H1 (cell line): Measurements from ENCODE around the gene TRIM50. TPM values are rescaled to one million over a fixed set of nuclear protein-coding genes. Genes with fewer than 3 reads are reported as not detected.

Experiments used
- CTCF ChIA-PET: fragments of 300-600 bp; sonication (Branson Sonifier 250); formaldehyde crosslinking; loops from one replicate; lab custom pipeline; 2021; ENCODE audit not compliant: partially characterized antibody; lab: Charles Lee
- POLR2A ChIA-PET: fragments of 300-600 bp; sonication (Branson Sonifier 250); formaldehyde crosslinking; loops from one replicate; lab custom pipeline; 2021; ENCODE audit warnings: inconsistent platforms; ENCODE audit not compliant: partially characterized antibody; lab: Charles Lee
- DNase-seq, 2 experiments: peaks; one replicate each; pipeline versions ENCODE4 v3.0.0 to v3.0.0-alpha.2; 2010 to 2022; ENCODE audit warnings: low spot score in 2 of 2, low read depth in 1 of 2, mixed read lengths in 1 of 2
- FAIRE-seq: peaks from 2 replicates; lab custom pipeline; 2011; peaks lifted over from hg19 to GRCh38; lab: Jason Lieb, UNC
- H2AFZ ChIP-seq: 2 replicates; pipeline ENCODE4 v1.8.1; 2012; ENCODE audit warnings: low read length, inconsistent platforms
- H2AK5ac ChIP-seq: 2 replicates; pipeline ENCODE4 v1.6.1; 2013; ENCODE audit warnings: low read depth, low read length
- H2BK120ac ChIP-seq: replicated peaks from 2 replicates; pipeline ENCODE3; 2013; ENCODE audit warnings: low read depth, low read length, inconsistent platforms
- H2BK12ac ChIP-seq: 2 replicates; pipeline ENCODE4 v1.6.1; 2013; ENCODE audit warnings: low read depth, low read length
- H2BK15ac ChIP-seq: 2 replicates; pipeline ENCODE4 v1.6.1; 2013; ENCODE audit warnings: low read length
- H2BK20ac ChIP-seq: 2 replicates; pipeline ENCODE4 v1.6.1; 2013; ENCODE audit warnings: low read length
- H2BK5ac ChIP-seq: 2 replicates; pipeline ENCODE4 v1.6.1; 2013; ENCODE audit warnings: low read depth, low read length
- H3K14ac ChIP-seq: 2 replicates; pipeline ENCODE4 v1.6.1; 2013; ENCODE audit warnings: inconsistent platforms; ENCODE audit not compliant: insufficient read length
- H3K18ac ChIP-seq: 2 replicates; pipeline ENCODE4 v1.6.1; 2013; ENCODE audit warnings: low read length; ENCODE audit errors: extremely low read depth
- H3K23ac ChIP-seq: 2 replicates; pipeline ENCODE4 v1.6.1; 2013; ENCODE audit warnings: inconsistent platforms; ENCODE audit not compliant: insufficient read length
- H3K23me2 ChIP-seq: 2 replicates; pipeline ENCODE4 v1.6.1; 2013; ENCODE audit warnings: low read depth, low read length
- H3K27ac ChIP-seq: 2 replicates; pipeline ENCODE4 v1.6.1; 2011; ENCODE audit warnings: low read depth, low read length, inconsistent platforms
- H3K27me3 ChIP-seq, 4 experiments: replicated peaks in 1 of 4; 1 replicate in 1 of 4; 2 replicates in 3 of 4; pipeline versions ENCODE4 v1.6.1 to v1.8.1; 2011 to 2013; ENCODE audit warnings: low read length in 3 of 4, mild to moderate bottlenecking in 3 of 4, inconsistent platforms in 2 of 4, mixed read lengths in 2 of 4, moderate library complexity in 1 of 4; ENCODE audit not compliant: control insufficient read depth in 3 of 4, insufficient read depth in 3 of 4; ENCODE audit errors: extremely low read depth in 1 of 4
- H3K36me3 ChIP-seq, 4 experiments: 2 replicates each; pipeline versions ENCODE4 v1.6.1 to v1.8.1; 2011 to 2013; ENCODE audit warnings: mild to moderate bottlenecking in 4 of 4, low read length in 3 of 4, moderate library complexity in 2 of 4, control low read depth in 1 of 4, inconsistent platforms in 1 of 4; ENCODE audit not compliant: insufficient read depth in 4 of 4, control insufficient read depth in 2 of 4
- H3K4ac ChIP-seq: replicated peaks from 2 replicates; pipeline ENCODE3; 2013; ENCODE audit warnings: low read length, low read depth, mixed read lengths, inconsistent platforms; ENCODE audit not compliant: insufficient read length
- H3K4me1 ChIP-seq, 4 experiments: replicated peaks in 1 of 4; 1 replicate in 1 of 4; 2 replicates in 3 of 4; pipeline versions ENCODE4 v1.6.1 to v1.8.1; 2011 to 2013; ENCODE audit warnings: low read length in 3 of 4, inconsistent platforms in 2 of 4, mixed read lengths in 1 of 4; ENCODE audit not compliant: insufficient read depth in 4 of 4, control insufficient read depth in 3 of 4
- H3K4me2 ChIP-seq, 2 experiments: 2 replicates each; pipeline versions ENCODE4 v1.6.1 to v1.8.1; 2011 to 2013; ENCODE audit warnings: low read depth in 2 of 2, low read length in 2 of 2, control low read depth in 1 of 2, inconsistent platforms in 1 of 2, mild to moderate bottlenecking in 1 of 2; ENCODE audit not compliant: insufficient read depth in 1 of 2
- H3K4me3 ChIP-seq, 4 experiments: fragments of 200-600, 300-600 bp in 1 of 4; sonication (generic), shearing (Covaris generic), sonication (Bioruptor Twin) in 1 of 4; 2 replicates each; pipeline versions ENCODE4 v1.5.1 to v1.8.1; 2011 to 2016; ENCODE audit warnings: low read length in 4 of 4, low read depth in 3 of 4, control low read depth in 2 of 4, inconsistent platforms in 2 of 4, mild to moderate bottlenecking in 2 of 4, mixed read lengths in 1 of 4, moderate library complexity in 1 of 4; ENCODE audit not compliant: insufficient read depth in 2 of 4; ENCODE audit errors: extremely low read depth in 1 of 4
- H3K56ac ChIP-seq: replicated peaks from 2 replicates; pipeline ENCODE3; 2013; ENCODE audit warnings: low read depth, mild to moderate bottlenecking, mixed read lengths, low read length, inconsistent platforms; ENCODE audit not compliant: insufficient read length
- H3K79me1 ChIP-seq: 2 replicates; pipeline ENCODE4 v1.6.1; 2013; ENCODE audit warnings: low read depth, low read length, control low read depth
- H3K79me2 ChIP-seq, 2 experiments: 2 replicates each; pipeline versions ENCODE4 v1.6.1 to v1.8.1; 2012 to 2013; ENCODE audit warnings: low read length in 2 of 2, mild to moderate bottlenecking in 2 of 2, inconsistent platforms in 1 of 2; ENCODE audit not compliant: insufficient read depth in 2 of 2, control insufficient read depth in 1 of 2
- H3K9ac ChIP-seq, 4 experiments: replicated peaks in 1 of 4; 1 replicate in 1 of 4; 2 replicates in 3 of 4; pipeline versions ENCODE4 v1.6.1 to v1.8.1; 2011 to 2013; ENCODE audit warnings: low read depth in 3 of 4, low read length in 3 of 4, control low read depth in 2 of 4, mild to moderate bottlenecking in 2 of 4, moderate library complexity in 2 of 4, inconsistent platforms in 1 of 4; ENCODE audit errors: extremely low read depth in 1 of 4
- H3K9me3 ChIP-seq, 2 experiments: 2 replicates each; pipeline versions ENCODE4 v1.6.1 to v1.8.1; 2012 to 2013; ENCODE audit warnings: mild to moderate bottlenecking in 2 of 2, moderate library complexity in 2 of 2, control low read depth in 1 of 2, inconsistent platforms in 1 of 2, low read depth in 1 of 2, low read length in 1 of 2, mixed read lengths in 1 of 2; ENCODE audit not compliant: insufficient read depth in 2 of 2
- H4K20me1 ChIP-seq, 2 experiments: replicated peaks in 1 of 2; 2 replicates each; pipeline versions ENCODE3 to v1.8.1; 2011 to 2013; ENCODE audit warnings: inconsistent platforms in 2 of 2, low read length in 2 of 2, mild to moderate bottlenecking in 1 of 2; ENCODE audit not compliant: insufficient read depth in 2 of 2, control insufficient read depth in 1 of 2
- H4K5ac ChIP-seq: 2 replicates; pipeline ENCODE4 v1.6.1; 2013; ENCODE audit warnings: low read length, low read depth, mixed read lengths, inconsistent platforms; ENCODE audit not compliant: insufficient read length
- H4K8ac ChIP-seq: 2 replicates; pipeline ENCODE4 v1.8.0; 2013; ENCODE audit warnings: mild to moderate bottlenecking, moderate library complexity, low read length, inconsistent platforms; ENCODE audit not compliant: insufficient read depth; ENCODE audit errors: extremely low read depth
- H4K91ac ChIP-seq: replicated peaks from 2 replicates; pipeline ENCODE3; 2013; ENCODE audit warnings: low read length, mixed read lengths, inconsistent platforms; ENCODE audit not compliant: insufficient read length
- ATF2 ChIP-seq: IDR thresholded peaks from 2 replicates; pipeline ENCODE4 v1.6.1; 2012; ENCODE audit warnings: low read length, inconsistent platforms
- BCL11A ChIP-seq, 2 experiments: IDR thresholded peaks; one replicate each; pipeline ENCODE4 v1.6.1; 2011; ENCODE audit warnings: low read depth in 2 of 2, low read length in 2 of 2, mild to moderate bottlenecking in 2 of 2
- CBX5 ChIP-seq: fragments of 300-800, 300-1000 bp; sonication (generic); IDR thresholded peaks from 2 replicates; pipeline ENCODE4 v1.7.1; 2016; ENCODE audit warnings: antibody characterized with exemption, low read length, low read depth
- JUN ChIP-seq: IDR thresholded peaks from 2 replicates; pipeline ENCODE4 v1.6.1; 2011; ENCODE audit warnings: low read depth, mild to moderate bottlenecking, improper control_type of control experiment, low read length
- JUND ChIP-seq: IDR thresholded peaks from 2 replicates; pipeline ENCODE4 v1.6.1; 2011; ENCODE audit warnings: mild to moderate bottlenecking, improper control_type of control experiment, low read length
- KDM1A ChIP-seq: fragments of 200-600, 300-600 bp; sonication (generic); IDR thresholded peaks from 2 replicates; pipeline ENCODE4 v1.7.1; 2016; ENCODE audit warnings: mild to moderate bottlenecking, low read length, borderline replicate concordance
- KDM5A ChIP-seq: fragments of 200-600 bp; IDR thresholded peaks from 2 replicates; pipeline ENCODE4 v1.7.1; 2012; ENCODE audit warnings: mild to moderate bottlenecking, low read length, inconsistent platforms, mixed read lengths
- MAX ChIP-seq: IDR thresholded peaks from 2 replicates; pipeline ENCODE4 v1.6.1; 2012; ENCODE audit warnings: inconsistent platforms
- POLR2A ChIP-seq, 2 experiments: IDR thresholded peaks; 1 replicate in 1 of 2; 2 replicates in 1 of 2; pipeline ENCODE4 v1.6.1; 2011; ENCODE audit warnings: low read depth in 2 of 2, low read length in 2 of 2, mild to moderate bottlenecking in 2 of 2; ENCODE audit errors: control extremely low read depth in 1 of 2
- RBBP5 ChIP-seq: IDR thresholded peaks from 2 replicates; pipeline ENCODE4 v1.7.1; 2012; ENCODE audit warnings: low read depth, mild to moderate bottlenecking, inconsistent platforms, low read length, moderate library complexity, borderline replicate concordance
- SUZ12 ChIP-seq: fragments of 200-600 bp; sonication (generic); IDR thresholded peaks from 2 replicates; pipeline ENCODE4 v1.6.1; 2012; ENCODE audit warnings: mild to moderate bottlenecking, inconsistent platforms, low read length, moderate library complexity, mixed read lengths
- TAF7 ChIP-seq: optimal IDR thresholded peaks from 2 replicates; pipeline ENCODE3; 2011; ENCODE audit warnings: low read depth, mild to moderate bottlenecking, inconsistent platforms, low read length, moderate library complexity, borderline replicate concordance
- ZNF274 ChIP-seq: IDR thresholded peaks from 2 replicates; pipeline ENCODE4 v1.7.0; 2012; ENCODE audit warnings: low read length, borderline replicate concordance; ENCODE audit errors: extremely low read depth
- WGBS, 2 experiments: shearing (Covaris generic) in 1 of 2; methylation state at CpG; one replicate each; pipeline versions ENCODE4 v1.1.6 to v1.1.7; 2013 to 2015; ENCODE audit warnings: low lambda C conversion rate in 2 of 2, mixed read lengths in 2 of 2, inconsistent platforms in 1 of 2, low coverage in 1 of 2, missing lambda C conversion rate in 1 of 2; ENCODE audit not compliant: insufficient replicate concordance in 2 of 2, insufficient coverage in 1 of 2, insufficient read length in 1 of 2; ENCODE audit errors: extremely low coverage in 1 of 2, missing lambda C conversion rate in 1 of 2; 5-methylcytosine and 5-hydroxymethylcytosine counted together
- polyA plus RNA-seq, 7 experiments: library from polyadenylated mRNA; depleted of rRNA in 3 of 7; stranded (reverse) in 5 of 7; unstranded in 2 of 7; fragments of >200 nt in 5 of 7; fragments of 200-250 nt in 2 of 7; gene quantifications; 1 replicate in 5 of 7; 2 replicates in 1 of 7; 4 replicates in 1 of 7; pipeline versions ENCODE4 v1.2.1 to v1.2.3, GENCODE V29; 2011 to 2013; ENCODE audit warnings: missing spikeins in 2 of 7, mixed read lengths in 2 of 7
- total RNA-seq: library from RNA; stranded (reverse); fragmentation: NEBNext Ultra II Directional; extraction: Animal tissue kit (Norgen Biotek cat#: 25700); gene quantifications from 2 replicates; pipeline ENCODE4 v1.2.1, GENCODE V29; 2021

Gene TRIM50
- total and polyA plus RNA-seq, 2 of the 8 experiments (the other 6 are each of a cell fraction or from before 2014, with no cell fraction given), result 0.12 TPM; not detected in 1

GRCh38 chr7:73313521-73313906 lies 14.4 kb downstream of the TRIM50 start:
- H3K4me1 ChIP-seq, result no peaks in the 10 kb centered on the region
- H3K4me3 ChIP-seq, result no peak overlapping the region
- 96% methylated on average over 4 of the region's 4 CpGs; no CpG with 5 or more reads in 1 of the 2 experiments for WGBS, 2 experiments
- no peaks in the 10 kb centered on the region for H3K23me2 ChIP-seq
- no peak overlapping the region for H3K27ac ChIP-seq
- no peaks in the 10 kb centered on the region for H3K9me3 ChIP-seq
- ChIA-PET POLR2A (no interaction called here), CTCF (interaction anchor here (0.8 to 2.7 kb wide), 2 partner anchors 11 to 83 kb away, joined by 3 to 11 read pairs; no protein-coding TSS in a partner anchor)
- H3K14ac ChIP-seq, result no peak overlapping the region
- H4K8ac ChIP-seq, result no peak overlapping the region
- H3K4ac ChIP-seq, result no peak overlapping the region
- H3K79me2 ChIP-seq, result no peaks in the 10 kb centered on the region
- no peaks in the 10 kb centered on the region for H4K20me1 ChIP-seq
- FAIRE-seq (no peak), DNase-seq (no peak)
- no peak overlapping the region for H2BK20ac ChIP-seq
- no peaks in the 10 kb centered on the region for H3K36me3 ChIP-seq
- no peaks in the 10 kb centered on the region for H3K79me1 ChIP-seq
- TF ChIP-seq KDM5A (no peak), CBX5 (no peak), BCL11A (IDR thresholded peaks at IDR 0.05; ENCODE audit: low read depth in 2 of 2, low read length in 2 of 2) (no peak), ZNF274 (no peak), KDM1A (no peak), SUZ12 (no peak), POLR2A (IDR thresholded peaks at IDR 0.05; ENCODE audit: control extremely low read depth in 1 of 2, low read depth in 2 of 2, low read length in 2 of 2) (no peak), MAX (no peak), JUN (no peak), JUND (no peak), RBBP5 (no peak), TAF7 (no peak), ATF2 (no peak)
- H3K27me3 ChIP-seq, result peaks cover 0 to 2% (median 0%) of the 10 kb centered on the region in 4 experiments; a peak in 1 of 7 replicates
- no peak overlapping the region for H3K9ac ChIP-seq
- no peak overlapping the region for H4K91ac ChIP-seq
- H2BK15ac ChIP-seq, result no peak overlapping the region
- H2BK120ac ChIP-seq, result no peak overlapping the region
- H3K23ac ChIP-seq, result no peak overlapping the region
- no peak overlapping the region for H3K4me2 ChIP-seq
- no peak overlapping the region for H2BK5ac ChIP-seq
- H2AK5ac ChIP-seq, result no peak overlapping the region
- no peak overlapping the region for H4K5ac ChIP-seq
- H3K18ac ChIP-seq, result no peak overlapping the region
- H3K56ac ChIP-seq, result no peak overlapping the region
- no peak overlapping the region for H2BK12ac ChIP-seq
- no peak overlapping the region for H2AFZ ChIP-seq
